CD4-positive, alpha-beta T cell (primary cell): ENCODE results near the gene PLA2G2D. TPM values are rescaled to one million over a fixed set of nuclear protein-coding genes. Genes with fewer than 3 reads are reported as not detected.

ENCODE experiments used
- ATAC-seq: fragments of 200-7000 bp; cut with Tn5 transposase; one replicate; pipeline ENCODE4 v1.10.0; 2022; ENCODE audit warnings: mild to moderate bottlenecking; ENCODE audit not compliant: poor library complexity
- CTCF ChIA-PET: fragments of 350-600 bp; sonication (Branson Sonifier 250); formaldehyde crosslinking; loops from one replicate; lab custom pipeline; 2021; ENCODE audit warnings: antibody characterized with exemption, inconsistent platforms; lab: Charles Lee
- POLR2A ChIA-PET: fragments of 350-600 bp; sonication (Branson Sonifier 250); formaldehyde crosslinking; loops from one replicate; lab custom pipeline; 2021; ENCODE audit warnings: antibody characterized with exemption, inconsistent platforms; lab: Charles Lee
- DNase-seq, 14 experiments: peaks; one replicate each; pipeline ENCODE4 v3.0.0-alpha.2; 2013 to 2020; ENCODE audit warnings: mixed read lengths in 2 of 14
- H3K27ac ChIP-seq, 2 donors: one replicate each; pipeline versions ENCODE4 v1.5.1 to v1.7.0; 2013; ENCODE audit warnings: low read length in 2 of 2, low read depth in 1 of 2, mild to moderate bottlenecking in 1 of 2
- H3K27me3 ChIP-seq, 2 experiments: 1 replicate in 1 of 2; 2 replicates in 1 of 2; pipeline versions ENCODE4 v1.6.1 to v1.7.0; 2013; ENCODE audit warnings: low read length in 2 of 2, control low read depth in 1 of 2, mild to moderate bottlenecking in 1 of 2, moderate library complexity in 1 of 2; ENCODE audit not compliant: insufficient read depth in 2 of 2, control insufficient read depth in 1 of 2
- H3K36me3 ChIP-seq: one replicate; pipeline ENCODE4 v1.6.1; 2013; ENCODE audit warnings: low read length, control low read depth; ENCODE audit not compliant: insufficient read depth
- H3K4me1 ChIP-seq: one replicate; pipeline ENCODE4 v1.6.1; 2013; ENCODE audit warnings: low read length, control low read depth; ENCODE audit not compliant: insufficient read depth
- H3K4me3 ChIP-seq: one replicate; pipeline ENCODE4 v1.5.1; 2013; ENCODE audit warnings: mild to moderate bottlenecking, low read length, moderate library complexity
- H3K9me3 ChIP-seq, 2 experiments: 1 replicate in 1 of 2; 2 replicates in 1 of 2; pipeline versions ENCODE4 v1.6.1 to v1.7.0; 2013; ENCODE audit warnings: low read length in 2 of 2, mild to moderate bottlenecking in 2 of 2, control low read depth in 1 of 2, moderate library complexity in 1 of 2; ENCODE audit not compliant: control insufficient read depth in 1 of 2, insufficient read depth in 1 of 2
- H3K27ac Mint-ChIP-seq: one replicate; pipeline ENCODE4 v1.8.0; 2020; ENCODE audit warnings: mixed read lengths
- H3K27me3 Mint-ChIP-seq: one replicate; pipeline ENCODE4 v1.8.0; 2021; ENCODE audit warnings: mixed read lengths
- H3K36me3 Mint-ChIP-seq: one replicate; pipeline ENCODE4 v1.8.0; 2021; ENCODE audit warnings: low read depth, mixed read lengths
- H3K4me1 Mint-ChIP-seq: one replicate; pipeline ENCODE4 v1.8.0; 2021; ENCODE audit warnings: low read depth, mixed read lengths
- H3K4me3 Mint-ChIP-seq: one replicate; pipeline ENCODE4 v1.8.0; 2020; ENCODE audit warnings: mild to moderate bottlenecking, mixed read lengths
- H3K9me3 Mint-ChIP-seq: one replicate; pipeline ENCODE4 v1.8.0; 2020; ENCODE audit warnings: mixed read lengths
- intact Hi-C, 2 experiments: fragments of 100-400 bp; cut with DNase I in 1 of 2; cut with micrococcal nuclease in 1 of 2; formaldehyde crosslinking; loops; one replicate each; pipeline versions ENCODE4 v1.15.1 to v1.9.0; 2023 to 2025; cut with DNase I, micrococcal nuclease
- total RNA-seq, 174 experiments: library from RNA in 2 of 174; stranded (reverse) in 2 of 174; gene quantifications; one replicate each; pipeline ENCODE4 v1.2.3 and lab custom pipeline; 2021 to 2026
- TF ChIP-seq, protein P1 (sequence below): fragments of 200-600 bp; IDR thresholded peaks from one replicate; pipeline ENCODE4 v1.8.0; 2022; ENCODE audit warnings: antibody characterized with exemption, mild to moderate bottlenecking

Gene PLA2G2D
- total RNA-seq, 2 experiments from 2014 or later = not detected

DNA sequence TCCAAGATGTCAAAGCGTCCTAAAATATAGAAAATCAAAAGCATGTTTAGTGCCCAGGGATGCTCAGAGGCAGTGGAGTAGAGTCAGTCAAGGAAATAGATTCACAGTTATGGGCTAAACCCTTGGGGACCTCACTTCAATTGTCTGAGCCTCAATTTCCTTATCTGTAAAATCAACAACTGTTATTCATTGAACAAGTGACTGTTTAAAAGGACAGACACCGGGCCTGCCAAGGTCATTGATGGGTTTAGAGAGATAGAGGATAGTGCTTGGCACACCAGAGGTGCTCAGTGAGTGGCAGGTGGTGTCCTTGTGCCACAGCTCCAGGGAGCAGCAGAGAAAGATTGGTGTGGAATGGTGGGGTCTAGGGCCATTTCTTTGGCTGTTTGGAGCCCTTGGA lies 36.6 kb downstream of the PLA2G2D start:
- no peaks in the 10 kb centered on the region for H3K9me3 ChIP-seq
- intact Hi-C loops = no loop called here
- H3K36me3 Mint-ChIP-seq = no peaks in the 10 kb centered on the region
- no peak overlapping the region for H3K4me3 ChIP-seq
- TF ChIP-seq, protein P1, sequence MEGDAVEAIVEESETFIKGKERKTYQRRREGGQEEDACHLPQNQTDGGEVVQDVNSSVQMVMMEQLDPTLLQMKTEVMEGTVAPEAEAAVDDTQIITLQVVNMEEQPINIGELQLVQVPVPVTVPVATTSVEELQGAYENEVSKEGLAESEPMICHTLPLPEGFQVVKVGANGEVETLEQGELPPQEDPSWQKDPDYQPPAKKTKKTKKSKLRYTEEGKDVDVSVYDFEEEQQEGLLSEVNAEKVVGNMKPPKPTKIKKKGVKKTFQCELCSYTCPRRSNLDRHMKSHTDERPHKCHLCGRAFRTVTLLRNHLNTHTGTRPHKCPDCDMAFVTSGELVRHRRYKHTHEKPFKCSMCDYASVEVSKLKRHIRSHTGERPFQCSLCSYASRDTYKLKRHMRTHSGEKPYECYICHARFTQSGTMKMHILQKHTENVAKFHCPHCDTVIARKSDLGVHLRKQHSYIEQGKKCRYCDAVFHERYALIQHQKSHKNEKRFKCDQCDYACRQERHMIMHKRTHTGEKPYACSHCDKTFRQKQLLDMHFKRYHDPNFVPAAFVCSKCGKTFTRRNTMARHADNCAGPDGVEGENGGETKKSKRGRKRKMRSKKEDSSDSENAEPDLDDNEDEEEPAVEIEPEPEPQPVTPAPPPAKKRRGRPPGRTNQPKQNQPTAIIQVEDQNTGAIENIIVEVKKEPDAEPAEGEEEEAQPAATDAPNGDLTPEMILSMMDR = no peak
- no peak overlapping the region for H3K27ac ChIP-seq
- ChIA-PET POLR2A (no interaction called here), CTCF (no interaction called here)
- no peak overlapping the region for H3K4me3 Mint-ChIP-seq
- peaks cover 6 to 8% of the 10 kb centered on the region in 2 experiments for H3K27me3 ChIP-seq
- peaks cover 21% of the 10 kb centered on the region for H3K27me3 Mint-ChIP-seq
- ATAC-seq (no peak), DNase-seq (no peak)
- no peaks in the 10 kb centered on the region for H3K9me3 Mint-ChIP-seq
- H3K4me1 Mint-ChIP-seq = peaks cover 3% of the 10 kb centered on the region
- H3K4me1 ChIP-seq = peaks cover 8% of the 10 kb centered on the region
- no peak overlapping the region for H3K27ac Mint-ChIP-seq
- H3K36me3 ChIP-seq = no peaks in the 10 kb centered on the region

DNA sequence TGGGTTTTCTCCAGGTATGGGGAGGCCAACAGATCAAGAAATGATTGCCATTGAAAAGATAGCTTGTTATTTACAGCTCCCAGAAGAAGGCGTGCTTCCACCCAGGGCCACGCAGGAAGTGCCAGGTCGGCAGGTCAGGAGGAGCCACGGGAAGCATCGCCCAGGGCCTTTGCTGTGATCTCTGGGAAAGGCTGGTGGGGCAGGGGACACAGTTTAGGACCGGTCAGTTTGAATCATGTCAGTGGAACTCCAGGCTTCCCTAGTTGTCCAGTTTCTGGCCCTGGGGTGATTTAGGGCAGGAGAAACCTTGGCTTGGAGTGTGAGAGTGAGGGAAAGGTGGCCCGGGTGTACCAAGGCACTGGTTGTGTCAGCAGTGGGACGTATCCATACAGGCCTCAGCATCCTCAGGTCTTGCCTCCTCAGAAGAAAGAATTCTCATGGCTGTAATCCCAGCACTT lies 38.0 kb downstream of the PLA2G2D start:
- Histone ChIP-seq H3K4me1 (peaks cover 8% of the 10 kb centered on the region), H3K36me3 (no peaks in the 10 kb centered on the region), H3K4me3 (no peak overlapping the region), H3K27ac (no peak overlapping the region), H3K9me3 (no peaks in the 10 kb centered on the region), H3K27me3 (peaks cover 6 to 9% of the 10 kb centered on the region in 2 experiments)
- no peak overlapping the region for H3K4me3 Mint-ChIP-seq
- TF ChIP-seq, protein P1 = no peak
- intact Hi-C loops = no loop called here
- peaks cover 23% of the 10 kb centered on the region for H3K27me3 Mint-ChIP-seq
- CTCF ChIA-PET = no interaction called here
- DNase-seq = no peak
- no peak overlapping the region for H3K27ac Mint-ChIP-seq
- H3K36me3 Mint-ChIP-seq = no peaks in the 10 kb centered on the region
- POLR2A ChIA-PET = no interaction called here
- no peak for ATAC-seq
- H3K4me1 Mint-ChIP-seq = peaks cover 3% of the 10 kb centered on the region
- no peaks in the 10 kb centered on the region for H3K9me3 Mint-ChIP-seq

- Histone ChIP-seq H3K27me3 (peaks cover 6 to 9% of the 10 kb centered on the region in 2 experiments), H3K9me3 (no peaks in the 10 kb centered on the region), H3K4me3 (no peak overlapping the region), H3K27ac (no peak overlapping the region), H3K36me3 (no peaks in the 10 kb centered on the region), H3K4me1 (peaks cover 8% of the 10 kb centered on the region)
- no peaks in the 10 kb centered on the region for H3K36me3 Mint-ChIP-seq
- H3K27ac Mint-ChIP-seq = no peak overlapping the region
- H3K4me3 Mint-ChIP-seq = no peak overlapping the region
- TF ChIP-seq, protein P1 = no peak
- POLR2A ChIA-PET = no interaction called here
- H3K9me3 Mint-ChIP-seq = no peaks in the 10 kb centered on the region
- H3K4me1 Mint-ChIP-seq = peaks cover 3% of the 10 kb centered on the region
- peak in 2 of 14 experiments; percentile 12 to 21 for DNase-seq
- CTCF ChIA-PET = no interaction called here
- intact Hi-C loops = no loop called here
- no peak for ATAC-seq
- peaks cover 23% of the 10 kb centered on the region for H3K27me3 Mint-ChIP-seq
Observed at GRCh38 chr1:20080441-20081352, 38.6 kb downstream of the PLA2G2D start.
